ENCODE results near the gene PKLR.

PKLR gene

DNA sequence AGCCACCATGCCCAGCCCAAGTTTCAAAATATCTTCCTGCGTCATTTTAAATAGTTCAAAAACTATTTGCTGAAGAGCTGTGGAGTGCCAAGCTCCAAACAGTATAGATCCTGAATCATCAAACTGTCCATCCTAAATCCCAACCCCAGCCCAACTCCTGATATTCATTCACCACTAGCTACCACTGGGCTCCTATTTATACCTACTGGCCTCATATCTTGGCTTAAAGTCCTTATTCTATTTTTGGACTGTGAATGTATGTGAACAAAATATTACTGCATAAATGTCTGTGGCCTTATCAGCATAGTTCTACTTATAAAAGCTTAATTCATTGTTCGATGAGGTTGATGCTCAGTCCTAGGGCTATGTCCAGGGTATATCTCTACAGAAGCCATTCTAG lies 33.9 kb downstream of the PKLR start:
- no peak for DNase-seq (ENCODE audit: low read depth in 1 of 2, low spot score in 1 of 2)
- TF ChIP-seq, protein P1, sequence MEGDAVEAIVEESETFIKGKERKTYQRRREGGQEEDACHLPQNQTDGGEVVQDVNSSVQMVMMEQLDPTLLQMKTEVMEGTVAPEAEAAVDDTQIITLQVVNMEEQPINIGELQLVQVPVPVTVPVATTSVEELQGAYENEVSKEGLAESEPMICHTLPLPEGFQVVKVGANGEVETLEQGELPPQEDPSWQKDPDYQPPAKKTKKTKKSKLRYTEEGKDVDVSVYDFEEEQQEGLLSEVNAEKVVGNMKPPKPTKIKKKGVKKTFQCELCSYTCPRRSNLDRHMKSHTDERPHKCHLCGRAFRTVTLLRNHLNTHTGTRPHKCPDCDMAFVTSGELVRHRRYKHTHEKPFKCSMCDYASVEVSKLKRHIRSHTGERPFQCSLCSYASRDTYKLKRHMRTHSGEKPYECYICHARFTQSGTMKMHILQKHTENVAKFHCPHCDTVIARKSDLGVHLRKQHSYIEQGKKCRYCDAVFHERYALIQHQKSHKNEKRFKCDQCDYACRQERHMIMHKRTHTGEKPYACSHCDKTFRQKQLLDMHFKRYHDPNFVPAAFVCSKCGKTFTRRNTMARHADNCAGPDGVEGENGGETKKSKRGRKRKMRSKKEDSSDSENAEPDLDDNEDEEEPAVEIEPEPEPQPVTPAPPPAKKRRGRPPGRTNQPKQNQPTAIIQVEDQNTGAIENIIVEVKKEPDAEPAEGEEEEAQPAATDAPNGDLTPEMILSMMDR (IDR thresholded peaks at IDR 0.05; ENCODE audit: insufficient read depth, low read length), result no peak
- TF ChIP-seq SPI1 (IDR thresholded peaks at IDR 0.05; ENCODE audit: borderline replicate concordance, low read depth) (no peak), GABPA (IDR thresholded peaks at IDR 0.05; ENCODE audit: low read depth) (no peak), POLR2AphosphoS5 (IDR thresholded peaks at IDR 0.05; ENCODE audit: low read depth) (no peak)
- TF ChIP-seq, protein P2, sequence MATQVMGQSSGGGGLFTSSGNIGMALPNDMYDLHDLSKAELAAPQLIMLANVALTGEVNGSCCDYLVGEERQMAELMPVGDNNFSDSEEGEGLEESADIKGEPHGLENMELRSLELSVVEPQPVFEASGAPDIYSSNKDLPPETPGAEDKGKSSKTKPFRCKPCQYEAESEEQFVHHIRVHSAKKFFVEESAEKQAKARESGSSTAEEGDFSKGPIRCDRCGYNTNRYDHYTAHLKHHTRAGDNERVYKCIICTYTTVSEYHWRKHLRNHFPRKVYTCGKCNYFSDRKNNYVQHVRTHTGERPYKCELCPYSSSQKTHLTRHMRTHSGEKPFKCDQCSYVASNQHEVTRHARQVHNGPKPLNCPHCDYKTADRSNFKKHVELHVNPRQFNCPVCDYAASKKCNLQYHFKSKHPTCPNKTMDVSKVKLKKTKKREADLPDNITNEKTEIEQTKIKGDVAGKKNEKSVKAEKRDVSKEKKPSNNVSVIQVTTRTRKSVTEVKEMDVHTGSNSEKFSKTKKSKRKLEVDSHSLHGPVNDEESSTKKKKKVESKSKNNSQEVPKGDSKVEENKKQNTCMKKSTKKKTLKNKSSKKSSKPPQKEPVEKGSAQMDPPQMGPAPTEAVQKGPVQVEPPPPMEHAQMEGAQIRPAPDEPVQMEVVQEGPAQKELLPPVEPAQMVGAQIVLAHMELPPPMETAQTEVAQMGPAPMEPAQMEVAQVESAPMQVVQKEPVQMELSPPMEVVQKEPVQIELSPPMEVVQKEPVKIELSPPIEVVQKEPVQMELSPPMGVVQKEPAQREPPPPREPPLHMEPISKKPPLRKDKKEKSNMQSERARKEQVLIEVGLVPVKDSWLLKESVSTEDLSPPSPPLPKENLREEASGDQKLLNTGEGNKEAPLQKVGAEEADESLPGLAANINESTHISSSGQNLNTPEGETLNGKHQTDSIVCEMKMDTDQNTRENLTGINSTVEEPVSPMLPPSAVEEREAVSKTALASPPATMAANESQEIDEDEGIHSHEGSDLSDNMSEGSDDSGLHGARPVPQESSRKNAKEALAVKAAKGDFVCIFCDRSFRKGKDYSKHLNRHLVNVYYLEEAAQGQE (IDR thresholded peaks at IDR 0.05; ENCODE audit: insufficient replicate concordance, low read depth), result no peak
- Histone ChIP-seq H3K27ac (replicated peaks) (no peak overlapping the region), H3K4me3 (replicated peaks; ENCODE audit: insufficient read depth, low read length) (no peak overlapping the region), H3K27me3 (ENCODE audit: insufficient read depth, poor library complexity, severe bottlenecking) (no peaks in the 10 kb centered on the region)

DNA sequence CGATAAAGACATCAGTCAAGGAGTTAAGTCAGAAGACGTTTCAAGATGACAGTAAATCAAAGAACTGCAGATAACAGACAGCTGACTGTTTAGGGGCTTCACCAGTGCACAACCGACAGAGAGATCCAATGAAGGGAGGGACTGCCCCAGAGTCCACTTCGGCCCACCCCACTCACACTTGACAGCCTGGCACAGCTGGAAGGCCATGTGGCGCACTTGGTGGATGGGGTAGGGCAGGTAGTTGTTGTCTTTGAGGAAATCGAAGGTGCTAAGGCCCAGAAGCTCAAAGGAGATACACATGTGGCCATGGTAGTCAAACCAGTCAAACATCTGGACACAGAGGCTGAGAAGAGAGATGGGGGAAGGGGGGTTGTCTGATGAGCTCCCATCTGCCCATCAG lies 34.7 kb downstream of the PKLR start:
- DNase-seq (ENCODE audit: low read depth in 1 of 2, low spot score in 1 of 2), result no peak
- TF ChIP-seq POLR2AphosphoS5 (IDR thresholded peaks at IDR 0.05; ENCODE audit: low read depth) (no peak), GABPA (IDR thresholded peaks at IDR 0.05; ENCODE audit: low read depth) (no peak), SPI1 (IDR thresholded peaks at IDR 0.05; ENCODE audit: borderline replicate concordance, low read depth) (no peak)
- TF ChIP-seq, protein P2 (IDR thresholded peaks at IDR 0.05; ENCODE audit: insufficient replicate concordance, low read depth), result no peak
- TF ChIP-seq, protein P1 (IDR thresholded peaks at IDR 0.05; ENCODE audit: insufficient read depth, low read length), result no peak
- no peaks in the 10 kb centered on the region for H3K27me3 ChIP-seq (ENCODE audit: insufficient read depth, poor library complexity, severe bottlenecking)
- H3K4me3 ChIP-seq (replicated peaks; ENCODE audit: insufficient read depth, low read length), result no peak overlapping the region
- no peak overlapping the region for H3K27ac ChIP-seq (replicated peaks)

DNA sequence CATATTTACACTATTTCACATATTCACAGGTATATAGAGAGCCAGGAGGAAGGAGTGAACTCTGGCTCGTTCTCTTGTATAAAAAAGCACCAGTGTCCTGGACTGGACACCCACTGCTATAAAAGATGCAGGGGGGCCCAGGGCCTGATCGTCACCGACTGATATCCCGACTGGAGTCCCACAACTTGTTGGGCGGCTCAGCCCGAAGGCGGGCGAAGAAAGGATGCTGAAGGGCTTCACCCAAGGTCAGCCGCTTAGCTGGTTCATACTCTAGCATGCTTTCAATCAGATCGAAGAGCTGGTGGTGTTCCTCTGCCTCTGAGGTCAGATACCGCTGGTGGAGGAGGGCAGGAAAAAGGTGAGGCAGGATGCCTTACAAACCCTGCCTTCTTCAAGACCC lies 38.2 kb downstream of the PKLR start:
- no peak overlapping the region for H3K27ac ChIP-seq (replicated peaks)
- TF ChIP-seq, protein P2 (IDR thresholded peaks at IDR 0.05; ENCODE audit: insufficient replicate concordance, low read depth), result no peak
- TF ChIP-seq GABPA (IDR thresholded peaks at IDR 0.05; ENCODE audit: low read depth) (no peak), SPI1 (IDR thresholded peaks at IDR 0.05; ENCODE audit: borderline replicate concordance, low read depth) (no peak), POLR2AphosphoS5 (IDR thresholded peaks at IDR 0.05; ENCODE audit: low read depth) (no peak)
- TF ChIP-seq, protein P1 (IDR thresholded peaks at IDR 0.05; ENCODE audit: insufficient read depth, low read length), result no peak
- H3K27me3 ChIP-seq (ENCODE audit: insufficient read depth, poor library complexity, severe bottlenecking), result no peaks in the 10 kb centered on the region
- no peak overlapping the region for H3K4me3 ChIP-seq (replicated peaks; ENCODE audit: insufficient read depth, low read length)
- DNase-seq (ENCODE audit: low read depth in 1 of 2, low spot score in 1 of 2), result no peak
